Measurements from ENCODE around the gene SSH2.
"Not testable (repeated sequence)": the region's sequence is repeated elsewhere in the genome, so short reads cannot be mapped to it uniquely, and the experiment has no call there.

SSH2 gene

GRCh38 chr17:29911641-29912177 is 18.3 kb downstream of the SSH2 start:
- Mint-ChIP-seq H3K27ac (no peak overlapping the region), H3K9me3 (peaks cover 8% of the 10 kb centered on the region), H3K4me1 (ENCODE audit: low read depth) (peaks cover 13% of the 10 kb centered on the region), H3K4me3 (no peak overlapping the region), H3K27me3 (ENCODE audit: low read depth) (no peaks in the 10 kb centered on the region), H3K36me3 (ENCODE audit: low read depth) (peaks cover 12% of the 10 kb centered on the region)
- DNase-seq (ENCODE audit: low spot score): no peak

DNA sequence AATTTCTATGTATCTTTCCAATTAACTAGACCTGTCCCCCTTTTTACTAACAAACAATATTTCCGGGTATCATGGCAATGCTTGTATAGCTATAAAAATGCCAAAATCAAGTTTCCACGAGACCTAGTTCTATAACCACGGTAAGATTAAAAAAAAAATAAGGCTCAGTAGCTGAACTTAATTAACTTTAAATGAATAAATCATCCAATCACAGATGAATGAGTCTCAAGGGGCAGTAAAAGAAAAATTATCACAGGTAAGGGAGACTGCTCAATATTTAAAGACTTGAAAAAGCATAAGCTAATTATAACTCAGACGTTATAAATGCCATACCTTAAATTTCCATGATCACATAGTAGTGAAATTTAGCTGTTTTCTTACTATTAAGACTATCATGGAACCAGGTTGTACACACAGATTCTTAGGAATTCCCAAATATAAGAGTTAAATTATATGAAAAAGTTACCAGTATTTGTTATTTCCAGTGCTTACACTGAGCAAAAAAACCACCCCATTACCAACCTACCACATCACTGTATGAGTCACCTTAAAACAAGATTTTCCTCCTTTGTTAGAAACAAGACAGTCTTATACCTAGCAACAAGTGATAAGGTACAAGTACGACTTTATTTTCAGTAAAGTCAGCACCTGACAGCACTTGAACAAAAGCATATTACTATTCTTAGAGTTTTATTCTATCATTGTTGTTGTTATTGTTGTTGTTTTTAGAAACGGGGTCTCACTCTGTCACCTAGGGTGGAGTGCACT is 20.6 kb downstream of the SSH2 start:
- no peak for DNase-seq (ENCODE audit: low spot score)
- H3K27ac Mint-ChIP-seq: no peak overlapping the region

GRCh38 chr17:29906969-29907368 is 23.1 kb downstream of the SSH2 start:
- Mint-ChIP-seq H3K4me1 (ENCODE audit: low read depth) (peaks cover 16% of the 10 kb centered on the region), H3K9me3 (peaks cover 17% of the 10 kb centered on the region)

More for the DNA sequence above, 20.6 kb downstream of the SSH2 start:
- no peaks in the 10 kb centered on the region for H3K27me3 Mint-ChIP-seq (ENCODE audit: low read depth)
- H3K36me3 Mint-ChIP-seq (ENCODE audit: low read depth): peaks cover 28% of the 10 kb centered on the region
- H3K4me1 Mint-ChIP-seq (ENCODE audit: low read depth): peaks cover 10% of the 10 kb centered on the region
- H3K9me3 Mint-ChIP-seq: peaks cover 17% of the 10 kb centered on the region
- H3K4me3 Mint-ChIP-seq: no peak overlapping the region

DNA sequence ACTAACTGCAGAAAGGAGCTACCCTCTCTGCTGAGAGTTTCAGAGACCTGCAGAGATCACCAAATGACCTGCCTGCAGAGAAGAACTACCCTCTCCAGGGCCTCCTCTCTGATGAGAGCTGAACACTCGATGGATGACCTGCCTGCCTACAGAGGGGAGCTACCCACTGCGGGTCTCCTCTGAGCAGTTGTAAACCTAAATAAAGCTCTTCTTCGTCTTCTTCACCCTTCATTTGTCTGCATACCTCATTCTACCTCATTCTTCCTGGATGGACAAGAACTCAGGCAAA is 24.2 kb downstream of the SSH2 start:
- Mint-ChIP-seq H3K27me3 (ENCODE audit: low read depth) (no peaks in the 10 kb centered on the region), H3K4me3 (no peak overlapping the region), H3K9me3 (peaks cover 17% of the 10 kb centered on the region), H3K4me1 (ENCODE audit: low read depth) (peaks cover 20% of the 10 kb centered on the region), H3K27ac (no peak overlapping the region), H3K36me3 (ENCODE audit: low read depth) (peaks cover 29% of the 10 kb centered on the region)
- DNase-seq (ENCODE audit: low spot score): no peak

More at GRCh38 chr17:29906969-29907368, 23.1 kb downstream of the SSH2 start:
- Mint-ChIP-seq H3K27me3 (ENCODE audit: low read depth) (no peaks in the 10 kb centered on the region), H3K4me3 (no peak overlapping the region), H3K27ac (no peak overlapping the region), H3K36me3 (ENCODE audit: low read depth) (peaks cover 30% of the 10 kb centered on the region)
- no peak for DNase-seq (ENCODE audit: low spot score)

DNA sequence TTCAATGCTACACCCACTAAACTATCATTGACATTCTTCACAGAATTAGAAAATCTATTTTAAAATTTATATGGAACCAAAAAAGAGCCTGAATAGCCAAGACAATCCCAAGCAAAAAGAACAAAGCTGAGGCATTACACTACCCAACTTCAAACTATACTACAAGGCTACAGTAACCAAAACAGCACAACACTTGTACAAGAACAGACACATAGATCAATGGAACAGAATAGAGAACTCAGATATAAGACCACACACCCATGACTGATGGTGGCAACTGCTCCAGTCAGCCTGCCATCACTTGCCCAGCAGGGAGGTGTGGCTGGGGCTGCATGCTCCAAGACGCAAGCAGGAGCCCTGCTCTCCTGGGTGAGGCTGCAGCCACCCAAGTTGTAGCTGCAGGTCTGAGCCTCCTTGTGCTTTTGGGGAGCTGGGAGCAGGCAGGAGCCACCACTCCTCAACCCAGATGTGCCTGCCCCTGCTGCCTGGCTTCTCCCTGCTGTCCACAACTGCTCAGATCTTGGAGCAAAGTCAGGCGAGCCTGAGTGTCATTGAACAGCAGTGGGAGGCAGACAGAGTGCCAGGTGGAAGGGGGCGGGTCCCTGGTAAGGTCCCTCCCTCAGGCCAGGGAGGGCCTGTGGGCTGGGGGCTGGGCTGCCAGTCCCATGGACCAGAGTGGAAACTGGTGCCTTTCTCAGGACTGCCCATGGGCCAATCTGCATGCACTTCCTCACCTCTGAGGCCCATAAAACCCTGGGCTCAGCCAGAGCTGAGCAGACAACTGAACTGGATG is 24.7 kb downstream of the SSH2 start:
- Mint-ChIP-seq H3K36me3 (ENCODE audit: low read depth) (peaks cover 29% of the 10 kb centered on the region), H3K27ac (no peak overlapping the region), H3K4me3 (no peak overlapping the region), H3K4me1 (ENCODE audit: low read depth) (peaks cover 20% of the 10 kb centered on the region), H3K9me3 (peaks cover 17% of the 10 kb centered on the region), H3K27me3 (ENCODE audit: low read depth) (no peaks in the 10 kb centered on the region)
- no peak for DNase-seq (ENCODE audit: low spot score)

DNA sequence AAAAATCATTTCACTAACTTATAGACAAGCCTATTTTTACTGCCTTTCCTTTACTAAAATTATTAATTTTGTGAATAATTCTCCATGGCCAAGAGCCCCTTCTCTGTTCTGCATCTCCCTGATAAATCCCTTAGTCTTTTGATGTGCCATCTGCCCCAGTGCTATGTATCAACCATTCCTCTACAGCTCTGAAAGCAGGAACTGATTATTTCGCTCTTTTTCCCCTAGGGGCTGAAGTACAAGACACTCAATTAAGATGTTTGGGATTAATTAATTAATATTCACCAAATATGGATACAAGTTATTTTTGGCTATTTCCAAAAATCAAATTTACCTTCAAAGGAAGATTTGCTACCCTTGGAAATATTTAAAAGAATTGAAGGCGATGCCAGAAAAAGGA is 26.6 kb downstream of the SSH2 start:
- Mint-ChIP-seq H3K36me3 (ENCODE audit: low read depth) (peaks cover 27% of the 10 kb centered on the region), H3K27ac (no peak overlapping the region), H3K4me3 (no peak overlapping the region), H3K9me3 (peaks cover 17% of the 10 kb centered on the region), H3K4me1 (ENCODE audit: low read depth) (peaks cover 16% of the 10 kb centered on the region), H3K27me3 (ENCODE audit: low read depth) (no peaks in the 10 kb centered on the region)
- DNase-seq (ENCODE audit: low spot score): no peak

DNA sequence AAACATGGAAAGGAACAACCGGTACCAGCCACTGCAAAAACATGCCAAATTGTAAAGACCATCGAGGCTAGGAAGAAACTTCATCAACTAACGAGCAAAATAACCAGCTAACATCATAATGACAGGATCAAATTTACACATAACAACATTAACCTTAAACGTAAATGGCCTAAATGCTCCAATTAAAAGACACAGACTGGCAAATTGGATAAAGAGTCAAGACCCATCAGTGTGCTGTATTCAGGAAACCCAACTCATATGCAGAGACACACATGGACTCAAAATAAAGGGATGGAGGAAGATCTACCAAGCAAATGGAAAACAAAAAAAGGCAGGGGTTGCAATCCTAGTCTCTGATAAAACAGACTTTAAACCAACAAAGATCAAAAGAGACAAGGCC is 32.9 kb downstream of the SSH2 start:
- H3K4me3 Mint-ChIP-seq; H3K27me3 Mint-ChIP-seq (ENCODE audit: low read depth); DNase-seq (ENCODE audit: low spot score); H3K4me1 Mint-ChIP-seq (ENCODE audit: low read depth); H3K27ac Mint-ChIP-seq; H3K36me3 Mint-ChIP-seq (ENCODE audit: low read depth): not testable (repeated sequence)
- H3K9me3 Mint-ChIP-seq: peaks cover 15% of the 10 kb centered on the region

DNA sequence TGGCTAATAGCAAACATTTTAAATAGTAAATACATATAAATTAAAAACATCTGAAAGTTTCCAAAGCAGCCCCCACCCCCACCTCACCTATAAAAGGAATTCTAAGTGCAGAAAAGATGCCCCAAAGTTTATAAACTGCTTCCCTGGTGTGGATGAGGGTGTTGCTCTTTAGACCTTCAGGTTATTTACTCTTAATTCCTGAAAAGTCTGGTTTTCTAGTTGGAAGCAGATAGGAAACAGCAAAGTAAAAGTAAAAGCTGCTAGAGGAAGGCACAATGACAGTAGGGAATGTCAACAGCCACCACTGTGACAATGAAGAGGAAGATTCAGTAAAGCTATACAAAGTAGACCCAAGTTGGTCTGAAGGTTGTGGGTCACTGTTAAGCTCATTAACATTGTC is 37.8 kb downstream of the SSH2 start:
- no peak overlapping the region for H3K27ac Mint-ChIP-seq
- H3K4me3 Mint-ChIP-seq: no peak overlapping the region
- H3K36me3 Mint-ChIP-seq (ENCODE audit: low read depth): peaks cover 21% of the 10 kb centered on the region
- H3K4me1 Mint-ChIP-seq (ENCODE audit: low read depth): peaks cover 5% of the 10 kb centered on the region
- no peak for DNase-seq (ENCODE audit: low spot score)
- peaks cover 11% of the 10 kb centered on the region for H3K9me3 Mint-ChIP-seq
- H3K27me3 Mint-ChIP-seq (ENCODE audit: low read depth): no peaks in the 10 kb centered on the region

GRCh38 chr17:29891131-29891530 is 38.9 kb downstream of the SSH2 start:
- no peak for DNase-seq (ENCODE audit: low spot score)
- Mint-ChIP-seq H3K4me3 (no peak overlapping the region), H3K4me1 (ENCODE audit: low read depth) (peaks cover 5% of the 10 kb centered on the region), H3K36me3 (ENCODE audit: low read depth) (peaks cover 21% of the 10 kb centered on the region), H3K27ac (no peak overlapping the region), H3K27me3 (ENCODE audit: low read depth) (no peaks in the 10 kb centered on the region), H3K9me3 (peaks cover 5% of the 10 kb centered on the region)

DNA sequence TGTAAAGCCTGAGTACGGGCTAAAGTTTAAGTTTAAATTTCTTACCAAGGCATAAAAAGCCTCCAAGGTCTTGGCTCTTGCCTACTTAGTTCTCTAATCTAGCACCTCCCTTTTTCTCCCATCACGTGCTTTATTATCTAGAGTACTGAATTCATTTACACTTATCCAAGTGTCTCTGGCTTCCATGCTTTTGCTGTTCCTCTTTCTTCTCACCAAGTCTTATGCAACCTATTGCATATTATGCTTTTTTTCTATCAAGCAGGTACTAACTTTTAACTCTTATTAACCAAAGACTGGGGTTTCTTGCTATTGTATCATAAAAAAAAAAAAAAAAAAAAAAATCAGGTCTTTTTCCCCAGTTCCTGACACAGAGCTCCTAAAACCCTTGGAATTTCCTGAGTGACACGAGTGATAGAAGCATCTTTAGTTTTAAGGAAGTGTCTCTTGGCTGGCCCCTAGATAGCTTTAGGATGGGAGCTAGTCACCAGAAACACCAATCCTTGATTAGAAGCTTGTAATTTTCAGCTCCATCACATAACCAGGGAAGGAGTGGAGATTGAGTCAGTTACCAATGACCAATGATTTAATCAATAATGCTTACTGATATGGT is 44.9 kb downstream of the SSH2 start:
- peaks cover 4% of the 10 kb centered on the region for H3K36me3 Mint-ChIP-seq (ENCODE audit: low read depth)
- no peak for DNase-seq (ENCODE audit: low spot score)
- H3K4me1 Mint-ChIP-seq (ENCODE audit: low read depth): peaks cover 13% of the 10 kb centered on the region
- H3K27ac Mint-ChIP-seq: no peak overlapping the region
- no peaks in the 10 kb centered on the region for H3K9me3 Mint-ChIP-seq
- H3K27me3 Mint-ChIP-seq (ENCODE audit: low read depth): no peaks in the 10 kb centered on the region
- no peak overlapping the region for H3K4me3 Mint-ChIP-seq

DNA sequence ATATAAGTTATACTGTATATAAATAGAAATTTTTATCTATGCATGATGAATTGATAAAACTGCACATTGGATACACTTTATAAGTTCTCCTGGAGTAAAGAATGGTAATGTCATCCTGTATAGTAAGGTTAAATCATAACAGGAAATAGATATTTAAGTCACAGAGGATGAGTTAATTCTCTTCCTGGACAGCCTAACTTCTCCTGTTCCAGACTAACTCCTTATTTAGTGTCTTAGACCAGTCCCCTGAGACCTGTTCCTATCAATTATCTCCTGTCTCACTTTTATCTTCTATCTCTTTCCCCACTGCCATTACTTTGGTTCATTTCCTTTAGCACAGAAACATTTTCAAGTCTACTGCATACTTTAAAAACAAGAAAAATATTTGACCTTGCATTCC is 46.5 kb downstream of the SSH2 start:
- Mint-ChIP-seq H3K36me3 (ENCODE audit: low read depth) (no peaks in the 10 kb centered on the region), H3K27me3 (ENCODE audit: low read depth) (no peaks in the 10 kb centered on the region), H3K9me3 (no peaks in the 10 kb centered on the region), H3K27ac (no peak overlapping the region), H3K4me1 (ENCODE audit: low read depth) (peaks cover 13% of the 10 kb centered on the region), H3K4me3 (no peak overlapping the region)
- no peak for DNase-seq (ENCODE audit: low spot score)

- Mint-ChIP-seq H3K36me3 (ENCODE audit: low read depth) (peaks cover 2% of the 10 kb centered on the region), H3K27me3 (ENCODE audit: low read depth) (no peaks in the 10 kb centered on the region), H3K4me1 (ENCODE audit: low read depth) (peaks cover 14% of the 10 kb centered on the region), H3K4me3 (no peak overlapping the region), H3K9me3 (no peaks in the 10 kb centered on the region), H3K27ac (no peak overlapping the region)
- no peak for DNase-seq (ENCODE audit: low spot score)
Observed at GRCh38 chr17:29881256-29881655, 48.8 kb downstream of the SSH2 start.

DNA sequence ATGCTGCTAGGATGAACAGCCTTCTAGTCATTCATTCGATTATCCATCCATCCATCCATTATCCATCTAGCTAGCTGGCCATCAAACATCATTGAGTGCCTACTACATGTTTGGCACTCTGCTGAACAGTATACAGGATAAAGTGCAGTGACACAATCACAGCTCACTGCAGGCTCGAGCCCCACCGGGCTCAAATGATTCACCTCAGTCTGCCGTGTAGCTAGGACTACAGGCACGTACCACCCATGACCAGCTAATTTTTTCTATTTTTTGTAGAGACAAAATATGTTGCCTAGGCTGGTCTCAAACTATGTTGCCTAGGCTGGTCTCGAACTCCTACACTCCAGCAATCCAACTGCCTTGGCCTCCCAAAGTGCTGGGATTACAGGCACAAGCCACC is 50.0 kb downstream of the SSH2 start:
- Mint-ChIP-seq H3K36me3 (ENCODE audit: low read depth) (peaks cover 2% of the 10 kb centered on the region), H3K27me3 (ENCODE audit: low read depth) (no peaks in the 10 kb centered on the region), H3K27ac (no peak overlapping the region), H3K4me3 (no peak overlapping the region), H3K9me3 (no peaks in the 10 kb centered on the region), H3K4me1 (ENCODE audit: low read depth) (peaks cover 14% of the 10 kb centered on the region)
- no peak for DNase-seq (ENCODE audit: low spot score)

DNA sequence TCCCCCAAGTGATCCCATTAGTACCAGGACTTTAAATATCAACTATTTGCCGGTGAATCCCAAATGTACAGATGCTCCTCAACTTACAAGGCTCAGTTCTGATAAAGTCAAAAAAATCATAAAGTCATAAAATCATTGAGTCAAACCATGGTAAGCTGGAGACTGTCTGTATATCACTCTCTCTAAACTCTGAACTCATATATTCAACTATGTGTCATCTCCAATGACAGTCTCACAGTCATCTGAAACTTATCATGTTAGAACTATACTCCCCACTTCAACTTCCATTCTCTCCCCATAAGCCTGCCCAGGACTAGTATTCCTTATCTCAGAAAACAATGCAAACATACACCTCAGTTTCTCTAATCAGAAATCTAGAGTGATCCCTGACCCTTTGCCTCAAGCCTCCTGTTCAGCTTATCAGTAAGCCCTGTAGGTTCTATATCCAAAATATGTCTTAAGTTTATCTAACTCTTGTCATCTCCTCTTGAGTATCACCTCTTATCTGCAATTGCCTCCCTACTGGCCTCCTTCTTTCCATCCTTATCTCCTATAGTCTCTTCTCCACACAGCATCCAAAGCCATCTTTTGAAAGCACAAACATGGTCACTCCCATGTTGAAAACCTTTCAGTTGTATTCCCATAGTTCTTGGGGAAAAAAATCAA is 55.0 kb downstream of the SSH2 start:
- H3K27ac Mint-ChIP-seq: no peak overlapping the region
- H3K36me3 Mint-ChIP-seq (ENCODE audit: low read depth): peaks cover 2% of the 10 kb centered on the region
- no peaks in the 10 kb centered on the region for H3K27me3 Mint-ChIP-seq (ENCODE audit: low read depth)
- H3K9me3 Mint-ChIP-seq: no peaks in the 10 kb centered on the region
- DNase-seq (ENCODE audit: low spot score): no peak
- H3K4me1 Mint-ChIP-seq (ENCODE audit: low read depth): peaks cover 2% of the 10 kb centered on the region
- H3K4me3 Mint-ChIP-seq: no peak overlapping the region
